HG03139 (cell line): ENCODE data around the gene LRRC63.
A peak's percentile ranks its signal among the peaks of the same experiment; 100 is the strongest.
"Not testable (repeated sequence)": the region's sequence is repeated elsewhere in the genome, so short reads cannot be mapped to it uniquely, and the experiment has no call there.

Experiments used
- ATAC-seq: cut with Tn5 transposase; IDR thresholded peaks from one replicate; pipeline ENCODE4 v1.9.1; 2021; ENCODE audit not compliant: unreplicated experiment

LRRC63 gene, protein sequence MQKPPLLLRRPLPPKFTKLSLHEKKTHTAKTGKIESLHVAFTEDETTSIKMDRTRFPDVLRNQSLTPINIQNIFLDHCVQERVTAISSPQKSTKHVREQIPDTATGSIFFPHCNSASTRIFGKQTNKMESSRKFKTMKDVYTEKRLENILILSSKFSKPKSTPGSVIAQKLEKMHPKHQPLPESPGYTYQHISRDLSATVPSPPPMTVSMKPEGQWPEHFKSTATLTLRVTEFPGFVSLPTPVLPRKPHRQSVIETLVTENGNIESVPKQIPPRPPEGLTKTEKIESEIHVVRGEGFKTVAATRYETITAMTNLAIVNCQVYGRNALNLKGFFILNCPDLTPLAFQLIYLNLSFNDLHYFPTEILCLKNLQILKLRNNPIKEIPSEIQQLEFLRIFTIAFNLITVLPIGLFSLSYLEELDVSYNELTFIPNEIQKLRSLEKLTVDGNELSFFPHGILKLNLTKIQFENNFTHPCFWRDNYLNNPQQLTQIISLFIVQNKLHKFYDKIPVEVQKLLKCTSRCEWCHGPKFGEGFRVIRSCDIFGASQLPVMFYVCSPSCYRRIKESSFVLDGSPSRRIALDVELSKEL

DNA sequence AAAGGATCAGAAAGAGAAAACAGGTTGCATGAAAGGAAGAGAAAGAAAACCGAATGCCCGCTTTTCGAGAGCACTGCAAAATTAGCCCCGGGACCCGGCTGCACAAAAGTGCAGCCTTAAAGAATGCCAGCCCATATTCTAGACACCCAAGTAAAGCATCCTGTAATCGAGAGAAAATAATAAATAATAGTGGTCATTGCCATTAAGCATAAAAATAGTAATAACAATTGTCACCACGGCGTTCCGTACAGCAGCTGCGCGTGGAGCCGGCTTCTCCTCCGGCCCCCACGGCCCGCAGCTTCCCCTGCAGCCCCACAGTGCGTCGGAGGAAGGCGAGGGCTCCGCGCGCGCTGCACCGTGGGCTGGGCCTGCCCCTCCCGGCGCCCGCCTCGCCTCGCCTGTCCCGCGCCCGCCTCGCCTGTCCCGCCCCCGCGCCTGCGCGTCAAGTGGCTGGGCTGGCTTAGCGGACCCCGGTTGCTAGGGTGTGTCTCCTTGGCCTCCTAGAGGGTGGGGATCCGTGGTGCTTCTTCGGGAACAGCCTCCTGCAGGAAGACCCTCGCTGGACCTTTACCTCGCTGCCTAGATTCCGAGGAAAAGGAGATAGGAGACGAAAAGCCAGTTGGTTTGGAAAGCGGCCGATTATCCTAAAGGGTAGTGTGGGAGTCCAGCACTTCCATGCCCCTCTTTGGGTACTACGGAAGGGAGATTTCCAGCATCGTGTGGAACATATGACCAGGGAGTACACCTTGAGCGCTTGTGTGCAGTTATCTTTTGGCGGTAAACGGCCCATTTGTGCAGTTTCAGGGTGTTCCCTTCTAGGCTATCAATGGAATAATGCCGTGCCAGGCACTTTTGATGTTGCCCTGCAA lies at the start of gene LRRC63:
LRRC63 (plus strand) TSS at position 446 of the 869 bp plus-strand sequence. CDS start 1,107 bp downstream, outside the sequence.
- peak; percentile 92 for ATAC-seq

DNA sequence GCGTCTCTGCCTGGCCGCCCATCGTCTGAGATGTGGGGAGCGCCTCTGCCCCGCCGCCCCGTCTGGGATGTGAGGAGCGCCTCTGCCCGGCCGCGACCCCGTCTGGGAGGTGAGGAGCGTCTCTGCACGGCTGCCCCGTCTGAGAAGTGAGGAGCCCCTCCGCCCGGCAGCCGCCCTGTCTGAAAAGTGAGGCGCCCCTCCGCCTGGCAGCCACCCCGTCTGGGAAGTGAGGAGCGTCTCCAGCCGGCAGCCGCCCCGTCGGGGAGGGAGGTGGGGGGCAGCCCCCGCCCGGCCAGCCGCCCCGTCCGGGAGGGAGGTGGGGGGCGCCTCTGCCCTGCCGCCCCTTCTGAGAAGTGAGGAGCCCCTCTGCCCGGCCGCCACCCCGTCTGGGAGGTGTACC lies 49.0 kb upstream of the LRRC63 start:
- ATAC-seq: not testable (repeated sequence)

- ATAC-seq: no peak
Measured at GRCh38 chr13:46164661-46165060, 47.1 kb upstream of the LRRC63 start.

DNA sequence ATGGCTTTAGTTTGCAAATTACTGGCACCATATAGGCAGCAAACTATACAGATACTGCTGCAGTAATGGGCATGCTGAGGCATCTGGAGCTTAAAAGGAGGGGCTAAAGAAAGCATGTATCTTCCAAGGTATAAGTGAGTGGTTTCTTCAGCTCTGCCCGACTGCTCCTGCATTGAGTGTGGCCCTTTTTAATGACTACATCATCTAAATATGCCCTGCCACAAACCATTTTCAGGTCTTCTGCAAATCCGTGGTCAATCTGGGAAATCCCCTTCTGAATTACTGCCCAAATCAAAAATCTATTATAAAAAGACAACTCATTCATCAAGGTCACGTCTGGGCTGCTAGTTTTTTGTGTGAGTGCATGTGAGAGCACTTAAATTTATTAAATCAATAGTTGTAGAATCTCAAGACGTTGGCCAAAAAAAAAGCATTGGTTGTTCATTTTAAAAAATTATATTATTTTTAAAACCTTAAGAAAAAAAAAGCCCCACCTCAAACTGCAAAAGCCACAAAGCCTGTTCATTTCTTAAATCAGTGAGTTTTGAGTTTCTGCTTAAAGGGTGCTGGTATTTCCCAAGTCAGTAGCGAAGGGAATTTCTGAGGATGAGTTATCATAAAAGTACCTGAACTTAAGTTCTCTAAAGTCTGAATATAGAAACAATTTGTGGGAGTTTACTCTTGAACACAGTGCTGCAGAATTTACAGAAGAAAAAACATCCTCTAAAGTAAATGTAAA lies 46.1 kb upstream of the LRRC63 start:
- peak; percentile 50 for ATAC-seq

GRCh38 chr13:46166224-46166584 lies 45.5 kb upstream of the LRRC63 start:
- no peak for ATAC-seq

GRCh38 chr13:46166947-46167610 lies 44.6 kb upstream of the LRRC63 start:
- ATAC-seq: no peak

GRCh38 chr13:46168341-46168740 lies 43.4 kb upstream of the LRRC63 start:
- ATAC-seq: no peak

DNA sequence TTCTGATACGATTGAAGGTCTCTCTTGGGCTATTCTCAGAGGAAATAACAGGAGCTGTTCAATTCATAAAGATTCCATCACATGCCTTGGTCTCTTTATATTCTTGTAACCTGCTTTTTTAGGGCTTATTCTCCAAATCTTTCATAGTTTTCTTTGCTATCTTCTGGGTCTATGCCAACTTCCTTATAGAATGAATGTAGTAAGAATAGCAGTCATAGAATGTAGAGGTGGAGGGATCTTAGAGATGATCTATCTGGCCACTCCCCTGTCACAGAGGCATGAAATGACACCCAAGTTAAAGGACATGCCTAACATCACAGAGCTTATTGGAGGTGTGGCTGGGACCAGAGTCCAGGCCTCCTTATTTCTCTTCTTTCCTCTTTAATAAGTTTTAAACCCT lies 42.9 kb upstream of the LRRC63 start:
- no peak for ATAC-seq

GRCh38 chr13:46169758-46170157 lies 42.0 kb upstream of the LRRC63 start:
- no peak for ATAC-seq

- no peak for ATAC-seq
Measured at GRCh38 chr13:46170268-46170667, 41.5 kb upstream of the LRRC63 start.

DNA sequence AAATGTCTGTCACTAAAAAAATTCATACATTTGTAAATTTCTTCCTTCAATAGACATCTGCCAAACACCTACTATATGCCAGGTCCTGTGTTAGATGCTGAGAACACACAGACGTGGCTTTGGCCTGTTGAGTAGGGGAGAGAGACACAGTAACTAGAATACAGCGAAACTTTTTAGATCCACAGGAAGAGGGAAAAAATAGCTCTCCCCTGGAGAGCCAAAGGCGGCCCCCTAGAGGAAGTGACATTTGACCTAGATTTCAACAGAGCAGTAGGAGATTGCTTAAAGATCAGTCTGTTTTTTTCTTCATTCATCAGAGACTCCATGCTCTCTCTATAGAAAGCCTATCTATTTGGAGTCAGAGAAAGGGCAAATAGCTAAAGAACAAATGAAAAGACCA lies 41.0 kb upstream of the LRRC63 start:
- ATAC-seq: no peak

- ATAC-seq: no peak
Measured at GRCh38 chr13:46171217-46171616, 40.5 kb upstream of the LRRC63 start.

DNA sequence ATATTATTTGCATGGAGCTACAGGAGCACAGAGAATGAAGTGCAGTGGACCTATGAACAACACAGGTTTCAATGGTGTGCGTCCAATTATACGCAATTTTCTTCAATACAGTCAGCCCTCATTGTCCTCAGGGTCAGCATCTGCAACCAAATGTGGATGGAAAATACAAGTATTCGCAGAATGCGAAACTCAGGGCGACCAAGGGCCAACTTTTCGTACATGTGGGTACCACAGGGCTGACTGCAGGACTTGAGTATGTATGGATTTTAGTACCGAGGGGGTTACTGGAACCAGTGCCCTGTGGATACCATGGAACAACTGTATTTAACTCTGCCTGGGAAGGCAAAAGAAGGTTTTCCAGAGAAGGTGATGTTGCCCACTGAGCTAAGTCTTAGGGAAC lies 40.0 kb upstream of the LRRC63 start:
- no peak for ATAC-seq

DNA sequence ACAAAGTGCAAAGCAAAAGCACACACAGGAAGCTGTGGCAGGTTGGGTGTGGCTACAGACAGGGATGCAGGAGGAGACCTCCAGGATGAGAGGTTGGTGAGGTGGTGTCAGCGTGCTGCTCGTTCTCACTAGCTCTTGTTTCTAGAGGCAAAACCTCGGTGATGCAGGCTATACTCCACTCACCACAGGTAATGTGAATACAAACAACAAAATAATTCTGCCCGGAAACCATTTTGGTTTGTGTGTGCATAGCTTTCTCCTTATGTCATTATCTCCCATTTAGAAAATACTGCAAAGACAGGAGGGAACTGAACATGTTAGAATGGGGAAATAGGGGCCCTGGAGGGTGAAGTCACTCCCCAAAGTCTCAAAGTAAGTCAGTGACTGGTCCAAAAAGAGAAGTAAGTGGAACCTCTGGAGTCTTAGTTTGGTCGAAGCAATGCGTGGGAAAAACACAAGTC lies 39.2 kb upstream of the LRRC63 start:
- ATAC-seq: no peak

GRCh38 chr13:46173656-46174055 lies 38.1 kb upstream of the LRRC63 start:
- no peak for ATAC-seq

DNA sequence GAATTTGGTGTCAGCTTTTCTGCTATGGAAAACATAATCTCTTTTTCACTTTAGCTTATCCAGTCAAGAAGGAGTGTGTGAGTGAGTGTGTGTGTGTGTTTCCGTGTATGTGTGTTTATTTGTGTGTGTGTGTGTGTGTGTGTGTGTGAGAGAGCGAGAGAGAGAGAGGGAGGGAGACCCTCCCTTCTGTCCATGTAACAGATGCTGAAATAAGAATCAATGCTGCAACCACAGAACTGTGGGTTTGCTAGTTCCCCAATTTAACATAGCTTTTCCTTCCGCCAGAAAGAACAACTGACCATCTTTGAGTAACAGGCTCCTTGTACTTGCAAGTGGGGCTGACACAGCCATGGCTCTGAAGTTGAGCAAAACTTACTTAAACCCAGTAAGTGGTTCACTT lies 35.0 kb upstream of the LRRC63 start:
- peak; percentile 42 for ATAC-seq

DNA sequence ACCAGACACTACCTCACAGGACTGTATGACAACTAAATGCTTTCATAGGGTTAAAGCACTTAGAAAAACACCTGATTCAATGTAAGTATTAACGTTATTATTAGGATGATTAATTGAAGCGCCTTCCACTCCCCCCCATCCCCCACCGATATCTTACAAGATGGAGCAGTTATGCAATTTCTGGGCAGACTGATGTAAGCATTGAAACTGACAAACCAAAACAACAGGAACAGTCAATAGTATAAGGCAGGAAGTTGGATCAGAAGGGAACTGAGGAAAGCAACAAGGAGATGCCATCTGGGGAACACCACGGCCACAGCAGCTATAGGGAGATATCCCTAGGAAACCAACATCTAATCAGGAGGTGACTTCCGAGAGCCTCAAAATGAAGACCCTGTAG lies 33.6 kb upstream of the LRRC63 start:
- no peak for ATAC-seq

DNA sequence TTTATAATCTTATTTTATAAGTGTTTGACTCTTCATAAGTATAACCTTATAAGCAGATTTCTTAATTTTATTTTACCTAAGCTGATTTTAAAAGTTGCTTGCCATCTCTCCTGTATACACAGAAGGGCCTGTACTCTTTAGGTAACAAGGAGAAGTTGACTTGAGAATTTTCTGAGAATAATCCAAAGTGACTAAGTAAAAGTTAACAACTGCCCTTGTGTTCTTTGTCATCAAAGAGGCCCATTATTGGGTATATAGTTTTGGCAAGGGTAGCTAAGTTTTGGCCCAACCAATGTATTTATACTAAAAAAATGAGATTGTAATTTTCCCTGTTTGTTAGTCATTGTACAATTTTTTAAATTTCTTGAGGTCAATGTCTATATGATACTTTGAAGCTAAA lies 32.9 kb upstream of the LRRC63 start:
- no peak for ATAC-seq

DNA sequence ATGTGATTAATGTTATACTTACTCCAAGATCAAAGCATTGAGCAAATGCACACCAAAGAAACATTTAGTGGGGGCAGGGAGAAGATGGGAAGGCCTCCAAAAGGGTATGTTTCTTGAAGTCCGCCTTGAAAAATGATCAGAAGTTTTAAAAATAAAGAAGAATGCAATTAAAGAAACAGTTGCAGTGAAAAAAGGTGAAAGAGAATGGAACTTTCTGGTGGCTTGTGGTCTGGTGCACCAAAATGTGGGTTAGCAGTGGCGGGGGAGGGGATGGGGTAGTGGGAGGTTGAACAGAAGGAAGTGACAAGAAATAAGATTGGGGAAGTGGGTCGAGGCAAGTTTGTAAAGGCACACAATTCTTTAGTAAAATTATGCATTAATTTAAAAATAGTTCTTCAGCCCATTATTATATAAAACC lies 32.2 kb upstream of the LRRC63 start:
- no peak for ATAC-seq

GRCh38 chr13:46179969-46180763 lies 31.6 kb upstream of the LRRC63 start:
- ATAC-seq: no peak
